NCI-H146 treated with DMSO at 0.1 percent for 48 hours (cell line): ENCODE measurements around the gene ERVW-1.
"Not testable (repeated sequence)": the region's sequence is repeated elsewhere in the genome, so short reads cannot be mapped to it uniquely, and the experiment has no call there.

Experiments
- DNase-seq: peaks from one replicate; lab custom pipeline; 2025; ENCODE audit not compliant: unreplicated experiment; lab: John Stamatoyannopoulos, UW

The ERVW-1 gene, protein sequence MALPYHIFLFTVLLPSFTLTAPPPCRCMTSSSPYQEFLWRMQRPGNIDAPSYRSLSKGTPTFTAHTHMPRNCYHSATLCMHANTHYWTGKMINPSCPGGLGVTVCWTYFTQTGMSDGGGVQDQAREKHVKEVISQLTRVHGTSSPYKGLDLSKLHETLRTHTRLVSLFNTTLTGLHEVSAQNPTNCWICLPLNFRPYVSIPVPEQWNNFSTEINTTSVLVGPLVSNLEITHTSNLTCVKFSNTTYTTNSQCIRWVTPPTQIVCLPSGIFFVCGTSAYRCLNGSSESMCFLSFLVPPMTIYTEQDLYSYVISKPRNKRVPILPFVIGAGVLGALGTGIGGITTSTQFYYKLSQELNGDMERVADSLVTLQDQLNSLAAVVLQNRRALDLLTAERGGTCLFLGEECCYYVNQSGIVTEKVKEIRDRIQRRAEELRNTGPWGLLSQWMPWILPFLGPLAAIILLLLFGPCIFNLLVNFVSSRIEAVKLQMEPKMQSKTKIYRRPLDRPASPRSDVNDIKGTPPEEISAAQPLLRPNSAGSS

GRCh38 chr7:92477681-92478080, at the start of gene ERVW-1:
Gene ERVW-1 (minus strand): TSS chr7:92477946. CDS start chr7:92470381, 7,565 bp downstream.
- not testable (repeated sequence) for DNase-seq

- DNase-seq = no peak
Observed at GRCh38 chr7:92523110-92523509, 45.4 kb upstream of the ERVW-1 start.

- no peak for DNase-seq
Observed at GRCh38 chr7:92520024-92520423, 42.3 kb upstream of the ERVW-1 start.

DNA sequence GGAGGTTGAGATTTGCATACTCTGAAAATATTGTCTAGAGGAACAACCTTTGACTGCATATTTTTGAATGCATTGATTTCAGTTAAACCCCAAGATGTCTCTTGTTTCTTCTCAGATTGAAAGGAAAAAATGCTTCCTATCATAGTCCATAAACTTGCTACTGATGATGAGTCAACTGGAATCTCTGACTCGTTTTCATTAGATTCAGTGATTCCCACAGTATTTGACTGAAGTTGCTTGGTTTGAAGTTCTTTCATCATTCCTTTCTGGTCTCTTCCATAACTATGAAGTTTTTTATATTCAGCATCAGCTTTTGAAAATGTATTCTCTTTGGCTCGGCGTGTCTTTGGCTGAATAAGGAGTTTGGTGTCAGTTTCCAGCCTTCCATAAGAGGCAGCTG, 39.9 kb upstream of the ERVW-1 start:
- no peak for DNase-seq

- DNase-seq = no peak
Observed at GRCh38 chr7:92513167-92513902, 35.6 kb upstream of the ERVW-1 start.

GRCh38 chr7:92508946-92509345, 31.2 kb upstream of the ERVW-1 start:
- DNase-seq = no peak

DNA sequence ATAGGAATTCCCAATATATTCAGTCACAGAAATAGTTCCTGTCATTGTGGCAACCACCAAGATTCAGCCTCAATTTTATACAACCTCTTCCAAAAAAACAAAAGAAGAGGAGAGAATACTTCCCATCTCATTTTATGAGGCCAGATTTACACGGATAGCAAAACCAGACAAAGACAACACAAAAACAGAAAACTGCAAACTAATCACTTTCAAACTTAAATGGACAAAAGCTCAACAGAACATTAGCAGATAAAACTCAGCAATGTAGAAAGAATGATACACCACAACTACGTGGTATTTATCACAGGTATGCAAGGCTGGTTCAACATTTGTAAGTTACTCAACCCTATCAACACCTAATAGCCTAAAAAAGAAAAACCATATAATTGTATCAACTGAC, 28.6 kb upstream of the ERVW-1 start:
- no peak for DNase-seq

- no peak for DNase-seq
Observed at GRCh38 chr7:92504563-92504962, 26.8 kb upstream of the ERVW-1 start.

- no peak for DNase-seq
Observed at GRCh38 chr7:92503767-92504166, 26.0 kb upstream of the ERVW-1 start.

- no peak for DNase-seq
Observed at GRCh38 chr7:92498557-92498956, 20.8 kb upstream of the ERVW-1 start.

- no peak for DNase-seq
Observed at GRCh38 chr7:92496876-92497275, 19.1 kb upstream of the ERVW-1 start.

DNA sequence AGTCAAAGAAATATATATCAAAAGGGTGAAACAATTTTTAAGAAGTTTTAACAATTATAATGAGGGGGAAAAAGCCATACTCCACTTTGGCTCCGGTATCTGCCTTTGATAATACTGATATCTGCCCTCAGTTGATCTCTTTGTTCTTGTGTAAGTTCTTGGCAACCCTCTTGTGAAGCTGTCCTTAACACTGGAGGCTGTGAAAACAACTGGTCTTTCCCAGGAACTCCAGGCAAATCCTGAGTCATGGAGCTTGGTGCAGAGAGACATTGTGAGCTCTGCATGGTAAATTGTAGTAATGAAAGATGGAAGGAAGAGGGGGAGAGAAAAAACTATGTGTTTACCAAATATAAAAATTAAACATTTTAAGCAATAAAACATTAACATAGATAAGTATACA, 11.9 kb upstream of the ERVW-1 start:
- no peak for DNase-seq

DNA sequence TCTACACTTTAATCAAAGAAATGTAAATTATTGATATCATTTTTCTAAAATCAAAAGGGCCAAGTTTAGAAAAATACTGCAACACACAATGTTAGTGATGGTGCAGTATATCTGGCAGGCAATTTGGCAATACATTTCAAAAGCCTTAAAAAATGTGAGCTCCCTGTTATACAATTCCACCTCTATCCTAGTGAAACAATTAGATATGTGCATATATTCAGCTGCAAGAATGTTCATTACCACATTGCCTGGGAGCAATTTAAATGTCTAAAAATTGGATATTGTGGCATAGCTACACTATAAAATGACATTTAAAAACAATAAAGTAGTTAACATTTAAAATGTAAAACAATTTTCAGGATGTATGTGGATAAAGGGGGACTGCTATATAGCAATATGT, 10.1 kb upstream of the ERVW-1 start:
- no peak for DNase-seq

- DNase-seq = no peak
Observed at GRCh38 chr7:92485974-92486373, 8.2 kb upstream of the ERVW-1 start.

GRCh38 chr7:92485267-92485892, 7.6 kb upstream of the ERVW-1 start:
- no peak for DNase-seq

DNA sequence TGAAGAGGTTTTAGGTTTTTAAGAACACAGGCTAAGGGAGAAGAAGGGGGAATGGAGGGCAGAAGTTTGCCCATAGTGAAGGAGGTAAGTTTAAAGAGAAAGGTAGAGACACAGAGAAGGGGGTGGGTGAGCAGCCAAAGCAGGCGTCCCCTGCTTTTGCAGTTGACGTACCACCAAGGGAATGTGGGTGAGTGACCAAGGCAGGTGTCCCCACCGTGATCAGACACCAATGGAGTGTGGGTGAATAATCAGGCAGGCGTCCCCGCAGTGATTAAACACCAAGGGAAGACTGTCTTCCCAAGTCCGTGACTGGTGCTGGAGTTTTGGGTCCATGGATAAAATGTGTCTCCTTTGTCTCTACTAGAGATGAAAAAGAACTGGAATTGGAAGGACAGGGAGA, 6.5 kb upstream of the ERVW-1 start:
- not testable (repeated sequence) for DNase-seq

GRCh38 chr7:92483624-92484023, 5.9 kb upstream of the ERVW-1 start:
- DNase-seq = not testable (repeated sequence)

GRCh38 chr7:92479146-92479545, 1.4 kb upstream of the ERVW-1 start:
- not testable (repeated sequence) for DNase-seq

- no peak for DNase-seq
Observed at GRCh38 chr7:92478711-92479110, 965 bp upstream of the ERVW-1 start.

GRCh38 chr7:92478095-92478494, 349 bp upstream of the ERVW-1 start:
- DNase-seq = no peak

DNA sequence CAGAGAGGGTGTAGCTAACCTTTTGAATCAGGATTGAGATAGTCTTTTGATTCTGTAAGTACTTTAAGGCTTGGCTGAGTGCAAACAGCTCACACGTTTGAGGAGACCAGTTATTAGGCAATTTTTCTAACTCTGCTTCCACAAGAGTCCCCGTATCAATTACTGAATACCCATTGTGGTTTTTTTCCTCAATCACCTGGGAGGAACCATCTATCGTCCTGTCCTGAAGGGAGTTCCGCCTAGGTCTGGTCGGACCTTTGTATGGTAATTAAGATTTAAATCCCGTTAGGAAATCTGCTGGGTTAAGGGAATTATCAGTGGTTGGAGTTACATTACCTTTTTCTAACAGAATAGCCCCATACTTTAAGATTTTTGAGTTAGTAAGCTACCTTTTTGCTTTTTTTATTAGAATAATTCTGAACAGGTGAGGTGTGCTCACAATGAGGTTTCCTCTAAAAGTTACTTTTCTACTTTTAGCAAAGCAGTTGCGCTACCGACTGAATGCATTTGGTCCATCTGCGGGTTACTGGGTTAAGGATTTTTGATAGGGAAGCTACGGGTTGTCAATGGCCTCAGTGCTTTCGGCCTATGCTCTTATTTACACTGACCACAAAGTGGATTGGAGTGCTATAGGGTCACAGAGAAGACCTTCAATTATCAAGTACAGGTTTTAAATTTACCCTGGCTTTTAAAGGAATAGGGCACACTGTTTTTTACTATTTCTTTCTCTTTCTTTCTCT, 1.7 kb downstream of the ERVW-1 start:
- not testable (repeated sequence) for DNase-seq
